ENCODE data around the gene CA11.

DNA sequence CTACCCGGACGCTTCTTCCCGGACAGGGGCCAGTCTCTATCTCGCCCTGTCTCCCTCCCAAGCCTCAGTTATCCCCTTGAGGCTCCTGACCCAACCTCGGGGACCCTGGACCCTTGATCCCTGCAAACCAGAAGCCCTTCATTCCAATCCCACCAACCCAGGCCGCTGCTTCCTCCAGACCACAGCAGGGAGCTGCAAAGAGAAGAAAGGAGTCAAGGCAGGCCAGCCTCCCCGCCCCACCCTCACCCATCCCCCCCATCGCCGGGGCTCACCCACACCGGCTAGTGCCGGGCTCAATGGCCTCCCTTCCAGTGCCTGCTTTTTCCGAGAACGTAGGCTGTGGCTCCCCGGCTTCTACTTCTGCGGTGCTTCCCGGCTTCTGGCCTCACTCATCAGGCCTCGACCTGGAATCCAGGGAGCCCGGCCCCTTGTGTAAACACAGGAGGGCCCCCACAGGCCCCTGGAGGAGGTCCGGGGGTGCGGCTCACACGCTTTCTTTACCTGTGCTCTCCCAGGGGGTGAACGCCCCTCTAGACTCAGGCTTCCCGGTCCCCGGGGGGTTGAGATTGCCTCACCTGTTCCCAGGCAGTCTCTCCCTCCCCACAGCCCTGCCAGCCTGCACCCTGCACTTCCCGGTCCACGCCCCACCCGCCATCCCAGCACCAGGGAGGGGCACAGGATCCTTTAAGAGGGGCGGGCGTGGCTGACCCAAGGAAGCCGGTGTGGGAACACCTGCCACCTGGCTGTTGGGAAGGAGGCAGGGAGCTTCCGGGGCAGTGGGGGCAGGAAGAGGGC lies 31.4 kb downstream of the CA11 start, which contains the start of gene FAM83E:
- TF ChIP-seq, protein P1, sequence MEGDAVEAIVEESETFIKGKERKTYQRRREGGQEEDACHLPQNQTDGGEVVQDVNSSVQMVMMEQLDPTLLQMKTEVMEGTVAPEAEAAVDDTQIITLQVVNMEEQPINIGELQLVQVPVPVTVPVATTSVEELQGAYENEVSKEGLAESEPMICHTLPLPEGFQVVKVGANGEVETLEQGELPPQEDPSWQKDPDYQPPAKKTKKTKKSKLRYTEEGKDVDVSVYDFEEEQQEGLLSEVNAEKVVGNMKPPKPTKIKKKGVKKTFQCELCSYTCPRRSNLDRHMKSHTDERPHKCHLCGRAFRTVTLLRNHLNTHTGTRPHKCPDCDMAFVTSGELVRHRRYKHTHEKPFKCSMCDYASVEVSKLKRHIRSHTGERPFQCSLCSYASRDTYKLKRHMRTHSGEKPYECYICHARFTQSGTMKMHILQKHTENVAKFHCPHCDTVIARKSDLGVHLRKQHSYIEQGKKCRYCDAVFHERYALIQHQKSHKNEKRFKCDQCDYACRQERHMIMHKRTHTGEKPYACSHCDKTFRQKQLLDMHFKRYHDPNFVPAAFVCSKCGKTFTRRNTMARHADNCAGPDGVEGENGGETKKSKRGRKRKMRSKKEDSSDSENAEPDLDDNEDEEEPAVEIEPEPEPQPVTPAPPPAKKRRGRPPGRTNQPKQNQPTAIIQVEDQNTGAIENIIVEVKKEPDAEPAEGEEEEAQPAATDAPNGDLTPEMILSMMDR (IDR thresholded peaks at IDR 0.05; ENCODE audit: low read length): no peak
- no peak for TF ChIP-seq EZH2 (IDR thresholded peaks at IDR 0.05; ENCODE audit: borderline replicate concordance, low read length)

All from OCI-LY1 (cell line).